Inferior parietal cortex (tissue), 1 donor: ENCODE results near the gene PRELID3B.

Experiments used
- DNase-seq: peaks from one replicate; pipeline ENCODE4 v3.0.0-alpha.2; 2016; ENCODE audit errors: extremely low spot score

The PRELID3B gene

GRCh38 chr20:58994390-58995159 is 48.0 kb downstream of the PRELID3B start:
- DNase-seq = no peak

- DNase-seq = no peak
These were observed 49.0 kb downstream of the PRELID3B start for GRCh38 chr20:58993332-58994248.

GRCh38 chr20:58992911-58993310 is 49.7 kb downstream of the PRELID3B start:
- DNase-seq = no peak

GRCh38 chr20:58991715-58992114 is 50.9 kb downstream of the PRELID3B start:
- no peak for DNase-seq

- DNase-seq = no peak
These were observed 51.7 kb downstream of the PRELID3B start for GRCh38 chr20:58990651-58991445.

GRCh38 chr20:58989196-58989595 is 53.4 kb downstream of the PRELID3B start:
- no peak for DNase-seq

- DNase-seq = no peak
These were observed 54.1 kb downstream of the PRELID3B start for GRCh38 chr20:58988565-58988882.

- DNase-seq = no peak
These were observed 54.6 kb downstream of the PRELID3B start for GRCh38 chr20:58987790-58988564.

- no peak for DNase-seq
These were observed 55.5 kb downstream of the PRELID3B start for GRCh38 chr20:58986968-58987517.

- DNase-seq = no peak
These were observed 56.2 kb downstream of the PRELID3B start for GRCh38 chr20:58986286-58986967.

GRCh38 chr20:58985656-58986055 is 56.9 kb downstream of the PRELID3B start:
- DNase-seq = no peak

- no peak for DNase-seq
These were observed 57.9 kb downstream of the PRELID3B start for GRCh38 chr20:58984691-58985090.
